Sigmoid colon (tissue), 7 donors: ENCODE data around the gene OR2M2. TPM values are rescaled to one million over a fixed set of nuclear protein-coding genes. Genes with fewer than 3 reads are reported as not detected.

ENCODE experiments used
- DNase-seq: peaks from one replicate; pipeline ENCODE4 v3.0.0-alpha.2; 2019
- H3K27ac ChIP-seq, 4 donors: fragments of 200-600 bp; sonication (generic); one replicate each; pipeline ENCODE4 v1.5.1; 2016 to 2019; ENCODE audit warnings: mild to moderate bottlenecking in 1 of 4
- H3K27me3 ChIP-seq, 3 donors: fragments of 200-600 bp; sonication (generic); one replicate each; pipeline ENCODE4 v1.5.1; 2019; ENCODE audit warnings: mild to moderate bottlenecking in 1 of 3
- H3K36me3 ChIP-seq, 4 donors: fragments of 200-600 bp; sonication (generic); one replicate each; pipeline ENCODE4 v1.5.1; 2016 to 2019
- H3K4me1 ChIP-seq, 4 donors: fragments of 200-600 bp; sonication (generic); one replicate each; pipeline ENCODE4 v1.5.1; 2017 to 2019
- H3K4me3 ChIP-seq, 4 donors: fragments of 200-600 bp; sonication (generic); one replicate each; pipeline ENCODE4 v1.5.1; 2017 to 2019; ENCODE audit warnings: mild to moderate bottlenecking in 2 of 4, moderate library complexity in 1 of 4
- H3K9me3 ChIP-seq, 4 donors: fragments of 200-600 bp in 3 of 4; sonication (generic) in 3 of 4; one replicate each; pipeline versions ENCODE4 v1.5.1 to v1.6.1; 2013 to 2019
- CTCF ChIP-seq, 4 experiments: fragments of 450-650 bp in 3 of 4; fragments of 200-600 bp in 1 of 4; IDR thresholded peaks; one replicate each; pipeline ENCODE4 v1.5.1; 2016 to 2019; ENCODE audit warnings: antibody characterized with exemption in 4 of 4, mild to moderate bottlenecking in 3 of 4, moderate library complexity in 2 of 4
- EP300 ChIP-seq, 4 donors: sonication (generic); formaldehyde crosslinking; IDR thresholded peaks; one replicate each; pipeline ENCODE4 v1.6.1; 2017; ENCODE audit warnings: antibody characterized with exemption in 4 of 4
- POLR2A ChIP-seq, 2 donors: fragments of 450-650 bp; IDR thresholded peaks; one replicate each; pipeline ENCODE4 v1.6.1; 2016; ENCODE audit warnings: antibody characterized with exemption in 2 of 2, mild to moderate bottlenecking in 2 of 2, moderate library complexity in 2 of 2
- POLR2AphosphoS5 ChIP-seq, 4 donors: sonication (generic); formaldehyde crosslinking; IDR thresholded peaks; one replicate each; pipeline ENCODE4 v1.6.1; 2017; ENCODE audit warnings: antibody characterized with exemption in 4 of 4
- WGBS, 2 donors: extraction: QIAGEN DNeasy Blood & Tissue Kit; methylation state at CpG; one replicate each; pipeline ENCODE4 v1.1.7; 2013; 5-methylcytosine and 5-hydroxymethylcytosine counted together
- intact Hi-C: fragments of 100-400 bp; cut with DNase I; formaldehyde crosslinking; loops from one replicate; pipeline ENCODE4 v1.15.1; 2023
- polyA plus RNA-seq, 3 donors: library from polyadenylated mRNA; stranded (reverse); fragments of 200-250 nt; gene quantifications; one replicate each; pipeline ENCODE4 v1.2.3, GENCODE V29; 2013
- total RNA-seq, 4 donors: library from RNA; depleted of rRNA; stranded (reverse); fragments of >200 nt; gene quantifications; one replicate each; pipeline ENCODE4 v1.1.0, GENCODE V29; 2016
- donor health status: healthy with polysubstance abuse.
- donor health status: Bipolar disorder and iron deficiency.
- donor health status: healthy.

OR2M2 gene
- under 1 TPM in 1 of 4 donors, not detected in 3; 0.36 TPM for total RNA-seq
- polyA plus RNA-seq: not detected

GRCh38 chr1:248174521-248174920 lies at the start of gene OR2M2:
Gene OR2M2, plus strand, starts transcription at chr1:248174821. Its CDS starts 5,165 bp downstream, at chr1:248179986.
- TF ChIP-seq POLR2AphosphoS5 (IDR thresholded peaks at IDR 0.05) (no peak), EP300 (IDR thresholded peaks at IDR 0.05) (no peak), POLR2A (IDR thresholded peaks at IDR 0.05) (no peak), CTCF (IDR thresholded peaks at IDR 0.05) (no peak)
- intact Hi-C loops: no loop called here

GRCh38 chr1:248127653-248128052 lies 47.0 kb upstream of the OR2M2 start:
- Histone ChIP-seq H3K27ac (no peak overlapping the region), H3K4me1 (no peaks in the 10 kb centered on the region), H3K9me3 (no peaks in the 10 kb centered on the region), H3K36me3 (no peaks in the 10 kb centered on the region), H3K4me3 (no peak overlapping the region), H3K27me3 (no peaks in the 10 kb centered on the region)
- no peak for TF ChIP-seq POLR2AphosphoS5 (IDR thresholded peaks at IDR 0.05)
- TF ChIP-seq CTCF (IDR thresholded peaks at IDR 0.05): no peak
- TF ChIP-seq POLR2A (IDR thresholded peaks at IDR 0.05): no peak
- no peak for TF ChIP-seq EP300 (IDR thresholded peaks at IDR 0.05)
- no peak for DNase-seq
- 79 to 86% methylated on average over 5 of the region's 5 CpGs for WGBS, 2 donors
- intact Hi-C loops: no loop called here

More at GRCh38 chr1:248174521-248174920, at the start of gene OR2M2:
- Histone ChIP-seq H3K4me3 (no peak within 1 kb of the TSS), H3K27me3 (no peaks in the 10 kb centered on the region), H3K36me3 (no peaks in the 10 kb centered on the region), H3K27ac (no peak within 1 kb of the TSS), H3K9me3 (no peaks in the 10 kb centered on the region), H3K4me1 (no peaks in the 10 kb centered on the region)
- no peak for DNase-seq

- Histone ChIP-seq H3K36me3 (no peaks in the 10 kb centered on the region), H3K27ac (no peak overlapping the region), H3K27me3 (no peaks in the 10 kb centered on the region), H3K4me1 (no peaks in the 10 kb centered on the region), H3K9me3 (no peaks in the 10 kb centered on the region), H3K4me3 (no peak overlapping the region)
- no peak for DNase-seq
- 81 to 84% methylated on average over 21 of the region's 21 CpGs for WGBS, 2 donors
- intact Hi-C loops: no loop called here
- TF ChIP-seq EP300 (IDR thresholded peaks at IDR 0.05): no peak
- TF ChIP-seq CTCF (IDR thresholded peaks at IDR 0.05): no peak
- no peak for TF ChIP-seq POLR2AphosphoS5 (IDR thresholded peaks at IDR 0.05)
- no peak for TF ChIP-seq POLR2A (IDR thresholded peaks at IDR 0.05)
Measured at GRCh38 chr1:248136811-248137210, 37.8 kb upstream of the OR2M2 start.

GRCh38 chr1:248140846-248141245 lies 33.8 kb upstream of the OR2M2 start:
- Histone ChIP-seq H3K9me3 (no peaks in the 10 kb centered on the region), H3K27ac (no peak overlapping the region), H3K36me3 (no peaks in the 10 kb centered on the region), H3K4me3 (no peak overlapping the region), H3K4me1 (no peaks in the 10 kb centered on the region), H3K27me3 (no peaks in the 10 kb centered on the region)
- TF ChIP-seq CTCF (IDR thresholded peaks at IDR 0.05): no peak
- no peak for TF ChIP-seq POLR2A (IDR thresholded peaks at IDR 0.05)
- no peak for TF ChIP-seq EP300 (IDR thresholded peaks at IDR 0.05)
- TF ChIP-seq POLR2AphosphoS5 (IDR thresholded peaks at IDR 0.05): no peak
- WGBS, 2 donors: 67 to 88% methylated on average over 1 of the region's 1 CpG
- intact Hi-C loops: no loop called here
- DNase-seq: no peak

GRCh38 chr1:248143311-248143710 lies 31.3 kb upstream of the OR2M2 start:
- H3K4me3 ChIP-seq: no peak overlapping the region
- TF ChIP-seq POLR2A (IDR thresholded peaks at IDR 0.05) (no peak), CTCF (IDR thresholded peaks at IDR 0.05) (no peak), EP300 (IDR thresholded peaks at IDR 0.05) (no peak), POLR2AphosphoS5 (IDR thresholded peaks at IDR 0.05) (no peak)
- H3K27me3 ChIP-seq: no peaks in the 10 kb centered on the region
- H3K36me3 ChIP-seq: no peaks in the 10 kb centered on the region
- 16 to 51% methylated on average over 1 of the region's 1 CpG for WGBS, 2 donors
- no peak for DNase-seq
- intact Hi-C loops: no loop called here
- H3K9me3 ChIP-seq: peaks cover 0 to 6% (median 0%) of the 10 kb centered on the region in 4 donors
- H3K27ac ChIP-seq: no peak overlapping the region
- H3K4me1 ChIP-seq: no peaks in the 10 kb centered on the region
